Fibroblast of mammary gland (primary cell): ENCODE data around the gene WNK1.
"Not testable (repeated sequence)": the region's sequence is repeated elsewhere in the genome, so short reads cannot be mapped to it uniquely, and the experiment has no call there.

Experiments used
- DNase-seq: peaks from one replicate; pipeline ENCODE4 v3.0.0-alpha.2; 2010; ENCODE audit warnings: low read depth
- H3K4me3 ChIP-seq: 2 replicates; pipeline ENCODE4 v1.5.1; 2011; ENCODE audit warnings: low read depth, mild to moderate bottlenecking, low read length, moderate library complexity; ENCODE audit not compliant: control insufficient read depth
- TF ChIP-seq, protein P1 (sequence below): conservative IDR thresholded peaks from 2 replicates; pipeline ENCODE4 v1.5.1; 2011; ENCODE audit warnings: low read depth, low read length, inconsistent platforms; ENCODE audit not compliant: control insufficient read depth, insufficient read depth

The WNK1 gene

GRCh38 chr12:778615-779014 lies 26.2 kb downstream of the WNK1 start:
- TF ChIP-seq, protein P1, sequence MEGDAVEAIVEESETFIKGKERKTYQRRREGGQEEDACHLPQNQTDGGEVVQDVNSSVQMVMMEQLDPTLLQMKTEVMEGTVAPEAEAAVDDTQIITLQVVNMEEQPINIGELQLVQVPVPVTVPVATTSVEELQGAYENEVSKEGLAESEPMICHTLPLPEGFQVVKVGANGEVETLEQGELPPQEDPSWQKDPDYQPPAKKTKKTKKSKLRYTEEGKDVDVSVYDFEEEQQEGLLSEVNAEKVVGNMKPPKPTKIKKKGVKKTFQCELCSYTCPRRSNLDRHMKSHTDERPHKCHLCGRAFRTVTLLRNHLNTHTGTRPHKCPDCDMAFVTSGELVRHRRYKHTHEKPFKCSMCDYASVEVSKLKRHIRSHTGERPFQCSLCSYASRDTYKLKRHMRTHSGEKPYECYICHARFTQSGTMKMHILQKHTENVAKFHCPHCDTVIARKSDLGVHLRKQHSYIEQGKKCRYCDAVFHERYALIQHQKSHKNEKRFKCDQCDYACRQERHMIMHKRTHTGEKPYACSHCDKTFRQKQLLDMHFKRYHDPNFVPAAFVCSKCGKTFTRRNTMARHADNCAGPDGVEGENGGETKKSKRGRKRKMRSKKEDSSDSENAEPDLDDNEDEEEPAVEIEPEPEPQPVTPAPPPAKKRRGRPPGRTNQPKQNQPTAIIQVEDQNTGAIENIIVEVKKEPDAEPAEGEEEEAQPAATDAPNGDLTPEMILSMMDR = no peak
- no peak for DNase-seq
- H3K4me3 ChIP-seq = no peak overlapping the region

DNA sequence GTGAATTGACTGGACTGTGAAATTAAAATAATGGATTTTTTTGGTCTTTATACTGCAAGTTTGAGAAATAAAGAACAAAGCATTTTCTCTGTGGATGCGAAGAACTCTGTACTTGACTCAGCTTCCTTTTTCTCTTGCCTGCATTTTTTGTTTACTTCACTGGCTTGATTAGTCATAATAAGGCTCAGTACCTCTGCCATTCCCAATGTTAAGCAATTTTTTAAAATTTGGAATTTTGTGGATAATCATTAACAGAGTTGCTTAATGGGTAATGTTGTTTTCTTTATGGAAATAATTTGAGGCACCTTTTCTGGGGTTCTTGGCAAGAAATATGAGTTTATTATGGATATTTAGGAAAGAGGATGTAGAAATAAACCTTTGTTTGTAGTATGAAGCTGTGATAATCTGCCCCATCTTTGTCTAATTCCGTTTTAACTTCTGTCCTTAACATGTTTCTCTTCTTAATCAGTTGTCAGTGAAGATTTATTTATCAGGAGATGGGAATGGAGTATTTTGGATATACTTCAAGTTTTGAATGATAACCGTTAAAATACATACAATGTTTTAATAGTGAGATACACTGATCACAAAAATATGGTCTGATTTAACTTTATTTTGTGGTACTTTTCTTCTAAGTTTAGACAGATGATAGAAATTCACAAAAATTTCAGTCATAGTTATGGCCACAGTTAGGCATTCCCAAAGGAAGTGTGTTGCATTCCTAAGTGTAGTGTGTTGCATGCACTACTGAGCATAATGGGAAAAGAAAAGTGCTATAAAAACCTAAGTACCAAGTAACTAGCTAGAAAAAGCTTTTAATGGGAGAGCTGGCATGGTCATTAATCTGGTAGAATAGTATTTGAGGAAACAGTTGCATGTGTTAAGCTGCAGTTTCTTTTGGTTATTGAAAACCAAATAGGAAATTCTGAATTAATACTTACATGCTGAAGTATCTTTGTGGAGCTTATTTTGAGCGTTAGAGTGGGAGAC lies 27.7 kb downstream of the WNK1 start:
- DNase-seq = peak; percentile 66
- H3K4me3 ChIP-seq = no peak overlapping the region

DNA sequence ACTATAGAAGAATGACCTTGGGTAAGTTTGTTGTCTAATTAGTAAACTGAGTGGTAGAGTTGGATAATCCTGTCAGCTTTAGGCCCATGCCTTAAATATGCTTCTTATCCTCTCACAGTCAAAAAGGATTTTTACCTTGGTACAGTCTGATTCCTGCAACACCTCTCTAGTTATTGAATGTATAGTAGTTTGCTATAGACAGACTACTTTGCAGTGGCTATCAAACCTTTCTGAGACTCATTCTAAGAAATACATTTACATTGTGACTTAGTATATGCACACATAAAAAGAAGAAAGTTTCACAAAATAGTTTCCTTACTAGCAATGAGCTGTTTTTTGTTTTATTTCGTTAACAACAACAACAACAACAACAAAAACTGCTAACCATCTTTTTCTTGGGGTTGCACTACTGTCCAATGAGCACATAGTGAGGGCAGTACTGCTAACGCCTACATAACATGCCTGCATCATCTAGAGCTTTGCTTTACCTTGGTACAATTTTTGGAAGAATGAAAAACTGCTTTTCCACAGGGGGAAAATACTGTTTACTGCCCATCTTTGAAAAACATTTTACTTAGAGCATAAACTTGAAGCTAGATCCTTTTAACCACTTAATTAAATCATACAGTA lies 28.5 kb downstream of the WNK1 start:
- TF ChIP-seq, protein P1 = no peak
- no peak for DNase-seq
- H3K4me3 ChIP-seq = no peak overlapping the region

More for the DNA sequence above, 27.7 kb downstream of the WNK1 start:
- TF ChIP-seq, protein P1 = no peak

GRCh38 chr12:785706-786105 lies 33.3 kb downstream of the WNK1 start:
- no peak for DNase-seq
- TF ChIP-seq, protein P1 = no peak
- H3K4me3 ChIP-seq = no peak overlapping the region

DNA sequence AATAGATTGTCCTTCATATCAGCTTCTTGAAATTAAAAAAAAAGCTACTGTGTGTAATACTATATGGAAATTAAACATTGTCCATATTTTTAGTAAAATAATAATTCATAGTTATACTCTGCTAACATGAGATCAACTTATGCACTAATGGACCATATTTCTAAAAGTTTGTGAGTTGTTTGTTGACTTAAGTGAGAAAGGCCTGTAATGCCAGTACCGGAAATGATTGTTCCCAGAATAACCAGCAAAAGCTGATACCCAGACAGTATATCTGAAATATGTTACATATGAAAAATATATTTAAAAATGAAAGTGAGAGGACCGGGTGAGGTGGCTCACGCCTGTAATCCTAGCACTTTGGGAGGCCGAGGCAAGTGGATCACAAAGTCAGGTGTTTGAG lies 35.9 kb downstream of the WNK1 start:
- TF ChIP-seq, protein P1 = no peak
- no peak overlapping the region for H3K4me3 ChIP-seq
- DNase-seq = no peak

DNA sequence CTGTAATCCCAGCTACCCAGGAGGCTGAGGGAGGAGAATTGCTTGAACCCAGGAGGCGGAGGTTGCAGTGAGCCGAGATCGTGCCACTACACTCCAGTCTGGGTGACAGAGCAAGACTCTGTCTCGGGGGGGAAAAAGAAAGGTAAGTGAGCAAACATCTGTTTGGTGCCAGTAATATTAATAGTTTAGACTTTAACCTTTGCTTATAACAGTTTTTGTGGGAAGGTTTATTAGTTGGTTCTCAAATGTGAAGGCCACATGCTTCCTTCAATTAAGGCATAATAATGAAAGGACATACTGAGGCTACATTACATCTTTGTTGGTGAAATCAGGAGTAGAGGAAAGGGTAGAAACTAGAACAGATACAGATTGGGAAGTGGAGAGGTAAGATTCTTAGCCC lies 36.4 kb downstream of the WNK1 start:
- H3K4me3 ChIP-seq, DNase-seq: not testable (repeated sequence)
